ENCODE data around the gene PRKACA. TPM values are rescaled to one million over a fixed set of nuclear protein-coding genes. Genes with fewer than 3 reads are reported as not detected.

The PRKACA gene
- total and polyA plus RNA-seq, 10 of the 15 experiments (the other 5 are each of a cell fraction or from before 2014, with no cell fraction given), result 0.53 to 68.5 (median 11.2) TPM

DNA sequence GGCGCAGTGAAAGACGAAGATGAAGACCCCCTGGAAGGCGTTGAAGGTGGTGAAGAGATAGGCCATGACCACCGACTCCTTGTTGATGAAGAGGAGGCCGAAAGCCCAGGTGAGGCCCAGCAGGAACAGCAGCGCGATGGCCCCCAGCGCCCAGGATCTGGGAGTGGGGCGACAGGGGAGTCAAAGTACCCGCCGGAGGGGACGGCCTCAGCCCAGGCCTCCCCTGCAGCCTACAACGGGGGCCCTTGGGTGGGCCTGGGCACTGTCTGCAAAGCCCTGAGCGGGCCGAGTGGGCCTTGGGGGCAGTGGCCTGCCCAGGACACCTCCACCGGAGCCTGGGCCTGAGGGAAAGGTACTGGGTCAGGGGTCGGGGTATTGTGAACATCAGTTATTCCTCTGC lies 37.8 kb upstream of the PRKACA start:
- no peak for DNase-seq (ENCODE audit: low read depth, low spot score)
- intact Hi-C loops (cut with micrococcal nuclease; ENCODE audit: unreplicated experiment), result no loop called here
- ChIA-PET CTCF (no interaction called here), RAD21 (ENCODE audit: unreplicated experiment) (no interaction called here), SMC1A (ENCODE audit: uncharacterized antibody, unreplicated experiment) (no interaction called here), POLR2A (no interaction called here)
- WGBS (ENCODE audit: insufficient coverage, insufficient replicate concordance, low lambda C conversion rate, missing lambda C conversion rate), result 83% methylated on average over 17 of the region's 17 CpGs
- Histone ChIP-seq H3K4me2 (ENCODE audit: control insufficient read depth, insufficient read depth) (no peak overlapping the region), H3K9ac (ENCODE audit: control insufficient read depth, insufficient read depth, low read length) (no peak overlapping the region), H3K36me3 (ENCODE audit: control insufficient read depth in 2 of 2, insufficient read depth in 2 of 2, low read length in 1 of 2) (no peaks in the 10 kb centered on the region), H3K27ac (ENCODE audit: control insufficient read depth, insufficient read depth) (no peak overlapping the region), H2AFZ (ENCODE audit: control insufficient read depth, low read depth, low read length) (no peak overlapping the region), H3K4me3 (no peak overlapping the region), H3K4me1 (ENCODE audit: control insufficient read depth, insufficient read depth, low read length) (no peaks in the 10 kb centered on the region), H4K20me1 (ENCODE audit: control insufficient read depth, insufficient read depth) (no peaks in the 10 kb centered on the region), H3K27me3 (replicated peaks in 1 of 2; ENCODE audit: control insufficient read depth in 2 of 2, insufficient read depth in 2 of 2, low read length in 1 of 2) (no peaks in the 10 kb centered on the region), H3K9me3 (replicated peaks; ENCODE audit: control insufficient read depth, insufficient read depth, low read length) (no peaks in the 10 kb centered on the region), H3K79me2 (ENCODE audit: control insufficient read depth, insufficient read depth, low read length) (no peaks in the 10 kb centered on the region)
- FAIRE-seq, result no peak
- in situ Hi-C loops (cut with MboI), result no loop called here
- BruUV-seq (replicated peaks), result no TSS peak
- no peak for TF ChIP-seq CBFB (IDR thresholded peaks at IDR 0.05; ENCODE audit: low read depth)
- TF ChIP-seq FOS (IDR thresholded peaks at IDR 0.05; ENCODE audit: borderline replicate concordance, extremely low read depth, insufficient read length), result no peak
- no peak for TF ChIP-seq PML (IDR thresholded peaks at IDR 0.05; ENCODE audit: low read length)
- TF ChIP-seq, protein P1, sequence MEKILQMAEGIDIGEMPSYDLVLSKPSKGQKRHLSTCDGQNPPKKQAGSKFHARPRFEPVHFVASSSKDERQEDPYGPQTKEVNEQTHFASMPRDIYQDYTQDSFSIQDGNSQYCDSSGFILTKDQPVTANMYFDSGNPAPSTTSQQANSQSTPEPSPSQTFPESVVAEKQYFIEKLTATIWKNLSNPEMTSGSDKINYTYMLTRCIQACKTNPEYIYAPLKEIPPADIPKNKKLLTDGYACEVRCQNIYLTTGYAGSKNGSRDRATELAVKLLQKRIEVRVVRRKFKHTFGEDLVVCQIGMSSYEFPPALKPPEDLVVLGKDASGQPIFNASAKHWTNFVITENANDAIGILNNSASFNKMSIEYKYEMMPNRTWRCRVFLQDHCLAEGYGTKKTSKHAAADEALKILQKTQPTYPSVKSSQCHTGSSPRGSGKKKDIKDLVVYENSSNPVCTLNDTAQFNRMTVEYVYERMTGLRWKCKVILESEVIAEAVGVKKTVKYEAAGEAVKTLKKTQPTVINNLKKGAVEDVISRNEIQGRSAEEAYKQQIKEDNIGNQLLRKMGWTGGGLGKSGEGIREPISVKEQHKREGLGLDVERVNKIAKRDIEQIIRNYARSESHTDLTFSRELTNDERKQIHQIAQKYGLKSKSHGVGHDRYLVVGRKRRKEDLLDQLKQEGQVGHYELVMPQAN (conservative IDR thresholded peaks at IDR 0.05), result no peak
- TF ChIP-seq SMC3 (IDR thresholded peaks at IDR 0.05; ENCODE audit: borderline replicate concordance, low read length), result no peak
- TF ChIP-seq CEBPB (IDR thresholded peaks at IDR 0.05; ENCODE audit: borderline replicate concordance in 1 of 2, low read depth in 2 of 2, low read length in 2 of 2), result no peak
- no peak for TF ChIP-seq MEF2B (IDR thresholded peaks at IDR 0.05; ENCODE audit: partially characterized antibody, poor library complexity, severe bottlenecking)
- TF ChIP-seq, protein P2, sequence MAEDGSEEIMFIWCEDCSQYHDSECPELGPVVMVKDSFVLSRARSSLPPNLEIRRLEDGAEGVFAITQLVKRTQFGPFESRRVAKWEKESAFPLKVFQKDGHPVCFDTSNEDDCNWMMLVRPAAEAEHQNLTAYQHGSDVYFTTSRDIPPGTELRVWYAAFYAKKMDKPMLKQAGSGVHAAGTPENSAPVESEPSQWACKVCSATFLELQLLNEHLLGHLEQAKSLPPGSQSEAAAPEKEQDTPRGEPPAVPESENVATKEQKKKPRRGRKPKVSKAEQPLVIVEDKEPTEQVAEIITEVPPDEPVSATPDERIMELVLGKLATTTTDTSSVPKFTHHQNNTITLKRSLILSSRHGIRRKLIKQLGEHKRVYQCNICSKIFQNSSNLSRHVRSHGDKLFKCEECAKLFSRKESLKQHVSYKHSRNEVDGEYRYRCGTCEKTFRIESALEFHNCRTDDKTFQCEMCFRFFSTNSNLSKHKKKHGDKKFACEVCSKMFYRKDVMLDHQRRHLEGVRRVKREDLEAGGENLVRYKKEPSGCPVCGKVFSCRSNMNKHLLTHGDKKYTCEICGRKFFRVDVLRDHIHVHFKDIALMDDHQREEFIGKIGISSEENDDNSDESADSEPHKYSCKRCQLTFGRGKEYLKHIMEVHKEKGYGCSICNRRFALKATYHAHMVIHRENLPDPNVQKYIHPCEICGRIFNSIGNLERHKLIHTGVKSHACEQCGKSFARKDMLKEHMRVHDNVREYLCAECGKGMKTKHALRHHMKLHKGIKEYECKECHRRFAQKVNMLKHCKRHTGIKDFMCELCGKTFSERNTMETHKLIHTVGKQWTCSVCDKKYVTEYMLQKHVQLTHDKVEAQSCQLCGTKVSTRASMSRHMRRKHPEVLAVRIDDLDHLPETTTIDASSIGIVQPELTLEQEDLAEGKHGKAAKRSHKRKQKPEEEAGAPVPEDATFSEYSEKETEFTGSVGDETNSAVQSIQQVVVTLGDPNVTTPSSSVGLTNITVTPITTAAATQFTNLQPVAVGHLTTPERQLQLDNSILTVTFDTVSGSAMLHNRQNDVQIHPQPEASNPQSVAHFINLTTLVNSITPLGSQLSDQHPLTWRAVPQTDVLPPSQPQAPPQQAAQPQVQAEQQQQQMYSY (CRISPR knock-in tag; IDR thresholded peaks at IDR 0.05), result no peak
- TF ChIP-seq RBBP5 (conservative IDR thresholded peaks at IDR 0.05), result no peak
- no peak for TF ChIP-seq SPI1 (IDR thresholded peaks at IDR 0.05; ENCODE audit: borderline replicate concordance, insufficient read depth, low read depth, low read length)
- ATAC-seq, result no peak

All from GM12878 (cell line).